PC-3 (cell line): ENCODE data around the gene YPEL1. TPM values are rescaled to one million over a fixed set of nuclear protein-coding genes. Genes with fewer than 3 reads are reported as not detected.

Source experiments
- ATAC-seq: fragments of 200-7000 bp; cut with Tn5 transposase; 2 replicates; pipeline ENCODE4 v1.9.1; 2020; ENCODE audit warnings: mild to moderate bottlenecking, moderate library complexity
- BruUV-seq: library from RNA; stranded (reverse); fragments of 400-500 nt; replicated peaks from 2 replicates; lab custom pipeline; 2021; lab: Mats Ljungman, UMichigan
- CTCF ChIA-PET: fragments of 300-600 bp; sonication (Branson Sonifier 250); formaldehyde crosslinking; loops from one replicate; lab custom pipeline; 2022; ENCODE audit warnings: antibody characterized with exemption; lab: Charles Lee
- POLR2A ChIA-PET: fragments of 300-600 bp; sonication (Branson Sonifier 250); formaldehyde crosslinking; loops from one replicate; lab custom pipeline; 2022; ENCODE audit warnings: antibody characterized with exemption; ENCODE audit not compliant: unreplicated experiment; lab: Charles Lee
- DNase-seq: peaks from one replicate; pipeline ENCODE4 v3.0.0-alpha.2; 2015
- H2AFZ ChIP-seq: fragments of 300-600 bp; sonication (generic); 2 replicates; pipeline ENCODE4 v1.6.0; 2016; ENCODE audit warnings: antibody characterized with exemption, low read length
- H3F3A ChIP-seq: fragments of 300-600 bp; sonication (generic); one replicate; pipeline ENCODE4 v1.6.0; 2017; ENCODE audit warnings: antibody characterized with exemption, low read length, control low read depth, mild to moderate bottlenecking; ENCODE audit not compliant: unreplicated experiment
- H3K27ac ChIP-seq: fragments of 300-600 bp; sonication (generic); 2 replicates; pipeline ENCODE4 v1.5.1; 2016; ENCODE audit warnings: mild to moderate bottlenecking, low read length
- H3K27me3 ChIP-seq: fragments of 300-600 bp; sonication (generic); 2 replicates; pipeline ENCODE4 v1.6.1; 2016; ENCODE audit warnings: low read length, mixed read lengths
- H3K36me3 ChIP-seq: fragments of 300-600 bp; sonication (generic); 2 replicates; pipeline ENCODE4 v1.6.1; 2016; ENCODE audit warnings: low read depth, mixed run types, low read length, mixed read lengths
- H3K4me1 ChIP-seq: fragments of 300-600 bp; sonication (generic); 2 replicates; pipeline ENCODE4 v1.5.1; 2016; ENCODE audit warnings: low read length; ENCODE audit not compliant: insufficient read depth
- H3K4me2 ChIP-seq: fragments of 300-600 bp; sonication (generic); 2 replicates; pipeline ENCODE4 v1.6.0; 2016; ENCODE audit warnings: low read length
- H3K4me3 ChIP-seq: fragments of 300-600 bp; sonication (generic); 2 replicates; pipeline ENCODE4 v1.5.1; 2016; ENCODE audit warnings: mild to moderate bottlenecking, low read length, mixed read lengths
- H3K79me2 ChIP-seq: fragments of 300-600 bp; sonication (generic); 2 replicates; pipeline ENCODE4 v1.6.1; 2017; ENCODE audit warnings: low read length, mixed read lengths
- H3K9ac ChIP-seq: fragments of 300-600 bp; sonication (generic); 2 replicates; pipeline ENCODE4 v1.6.0; 2016; ENCODE audit warnings: mild to moderate bottlenecking, low read length
- H3K9me2 ChIP-seq: fragments of 300-600 bp; sonication (generic); replicated peaks from 2 replicates; pipeline ENCODE4 v1.6.1; 2016; ENCODE audit warnings: mixed run types, low read length, mixed read lengths
- H3K9me3 ChIP-seq: fragments of 300-600 bp; sonication (generic); 2 replicates; pipeline ENCODE4 v1.6.1; 2016; ENCODE audit warnings: low read length, mixed read lengths
- H4K20me1 ChIP-seq: fragments of 300-600 bp; sonication (generic); 2 replicates; pipeline ENCODE4 v1.6.1; 2016; ENCODE audit warnings: low read length, mixed read lengths
- EZH2 ChIP-seq: fragments of 300-600 bp; sonication (generic); IDR thresholded peaks from one replicate; pipeline ENCODE4 v1.6.1; 2017; ENCODE audit warnings: antibody characterized with exemption, mild to moderate bottlenecking, low read length; ENCODE audit not compliant: unreplicated experiment
- EZH2phosphoT487 ChIP-seq: fragments of 300-600 bp; sonication (generic); IDR thresholded peaks from 2 replicates; pipeline ENCODE4 v1.6.1; 2018; ENCODE audit warnings: mild to moderate bottlenecking, antibody characterized with exemption, low read length, borderline replicate concordance
- intact Hi-C: fragments of 100-400 bp; cut with micrococcal nuclease; formaldehyde crosslinking; loops from 2 replicates; pipeline ENCODE4 v1.9.0; 2023
- total RNA-seq: library from RNA; depleted of rRNA; stranded (reverse); fragments of >200 nt; gene quantifications from 2 replicates; pipeline ENCODE4 v1.2.3, GENCODE V29; 2014
- TF ChIP-seq, protein P1 (sequence below): fragments of 300-600 bp; sonication (generic); conservative IDR thresholded peaks from 2 replicates; pipeline ENCODE4 v1.5.1; 2017; ENCODE audit warnings: antibody characterized with exemption, low read depth, mild to moderate bottlenecking, low read length

Gene YPEL1
- total RNA-seq, 1 experiment from 2014 or later: 3.2 TPM

DNA sequence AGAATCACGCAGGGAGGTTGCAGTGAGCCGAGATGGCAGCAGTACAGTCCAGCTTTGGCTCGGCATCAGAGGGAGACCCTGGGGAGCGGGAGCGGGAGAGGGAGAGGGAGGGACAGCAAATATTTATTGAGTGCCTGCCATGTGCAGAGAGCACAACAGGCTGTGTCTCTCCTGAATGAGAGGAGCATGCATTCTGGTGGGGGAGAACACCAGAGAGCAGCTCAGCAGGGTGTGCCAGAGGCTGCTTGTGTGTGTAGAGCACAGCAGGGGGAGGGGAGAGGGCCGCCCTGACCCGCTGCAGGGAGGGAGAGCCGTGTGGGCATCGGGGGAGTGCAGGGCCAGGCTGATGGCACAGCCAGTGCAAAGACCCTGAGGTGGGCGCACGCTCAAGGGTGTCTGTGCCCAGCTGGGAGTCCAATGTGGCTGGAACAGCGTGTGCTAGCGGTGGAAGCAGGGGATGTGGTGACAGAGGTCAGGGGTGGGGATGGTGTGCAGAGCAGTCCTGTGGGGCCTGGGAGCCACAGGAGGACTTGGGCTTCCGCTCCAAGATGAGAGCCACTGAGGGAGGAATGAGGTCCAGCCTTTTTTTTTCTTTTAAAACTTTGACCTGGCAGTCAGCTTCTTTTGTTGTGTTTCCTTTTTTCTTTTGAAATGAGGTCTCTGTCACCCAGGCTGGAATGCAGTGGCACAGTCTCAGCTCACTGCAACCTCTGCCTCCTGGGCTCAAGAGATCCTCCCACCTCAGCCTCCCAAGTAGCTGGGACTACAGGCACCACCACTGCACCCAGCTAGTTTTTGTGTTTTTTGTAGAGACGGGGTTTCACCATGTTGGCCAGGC lies 57.8 kb downstream of the YPEL1 start:
- Histone ChIP-seq H3K4me2 (no peak overlapping the region), H3F3A (no peaks in the 10 kb centered on the region), H3K27me3 (no peaks in the 10 kb centered on the region), H3K27ac (no peak overlapping the region), H3K36me3 (no peaks in the 10 kb centered on the region), H3K9me3 (no peaks in the 10 kb centered on the region), H2AFZ (no peak overlapping the region), H3K79me2 (no peaks in the 10 kb centered on the region), H3K4me3 (no peak overlapping the region), H3K9ac (no peak overlapping the region), H4K20me1 (no peaks in the 10 kb centered on the region), H3K4me1 (no peaks in the 10 kb centered on the region), H3K9me2 (no peaks in the 10 kb centered on the region)
- DNase-seq: no peak
- CTCF ChIA-PET: no interaction called here
- BruUV-seq: no TSS peak
- TF ChIP-seq, protein P1, sequence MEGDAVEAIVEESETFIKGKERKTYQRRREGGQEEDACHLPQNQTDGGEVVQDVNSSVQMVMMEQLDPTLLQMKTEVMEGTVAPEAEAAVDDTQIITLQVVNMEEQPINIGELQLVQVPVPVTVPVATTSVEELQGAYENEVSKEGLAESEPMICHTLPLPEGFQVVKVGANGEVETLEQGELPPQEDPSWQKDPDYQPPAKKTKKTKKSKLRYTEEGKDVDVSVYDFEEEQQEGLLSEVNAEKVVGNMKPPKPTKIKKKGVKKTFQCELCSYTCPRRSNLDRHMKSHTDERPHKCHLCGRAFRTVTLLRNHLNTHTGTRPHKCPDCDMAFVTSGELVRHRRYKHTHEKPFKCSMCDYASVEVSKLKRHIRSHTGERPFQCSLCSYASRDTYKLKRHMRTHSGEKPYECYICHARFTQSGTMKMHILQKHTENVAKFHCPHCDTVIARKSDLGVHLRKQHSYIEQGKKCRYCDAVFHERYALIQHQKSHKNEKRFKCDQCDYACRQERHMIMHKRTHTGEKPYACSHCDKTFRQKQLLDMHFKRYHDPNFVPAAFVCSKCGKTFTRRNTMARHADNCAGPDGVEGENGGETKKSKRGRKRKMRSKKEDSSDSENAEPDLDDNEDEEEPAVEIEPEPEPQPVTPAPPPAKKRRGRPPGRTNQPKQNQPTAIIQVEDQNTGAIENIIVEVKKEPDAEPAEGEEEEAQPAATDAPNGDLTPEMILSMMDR: no peak
- no peak for TF ChIP-seq EZH2phosphoT487
- no peak for TF ChIP-seq EZH2
- no peak for ATAC-seq
- POLR2A ChIA-PET: interaction anchor here (0.6 kb wide), 1 partner anchor 81 kb away, joined by 3 read pairs; no protein-coding TSS in a partner anchor
- intact Hi-C loops: no loop called here

DNA sequence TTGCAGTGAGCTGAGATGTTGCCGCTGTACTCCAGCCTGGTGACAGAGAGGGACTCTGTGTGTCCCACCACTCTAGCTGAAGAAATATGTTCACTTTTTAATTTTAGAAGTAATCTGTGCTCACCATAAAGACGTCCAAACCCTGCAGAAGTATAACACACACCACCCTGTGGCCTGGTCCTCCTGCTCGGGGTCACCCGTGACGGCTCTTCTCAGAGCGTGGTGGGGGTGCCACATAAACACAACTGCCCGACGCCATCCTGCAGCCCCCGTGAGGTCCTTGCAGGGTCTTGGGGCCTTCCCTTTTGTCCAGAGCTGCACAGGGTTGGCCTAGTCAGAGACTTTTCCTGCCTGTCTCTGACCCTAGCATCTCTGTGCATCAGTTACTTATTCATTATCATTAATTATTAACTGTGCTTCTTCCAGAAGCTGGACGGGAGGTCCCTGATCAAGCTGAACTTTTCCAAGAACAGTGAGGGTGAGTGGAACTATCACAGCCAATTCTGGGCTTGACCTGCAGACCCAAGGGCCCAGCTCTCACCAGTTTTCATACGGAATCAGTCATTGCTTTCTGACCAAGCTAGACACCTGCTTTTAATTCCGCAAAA lies 60.9 kb downstream of the YPEL1 start:
- H2AFZ ChIP-seq: no peak overlapping the region
- TF ChIP-seq EZH2: no peak
- DNase-seq (no peak), ATAC-seq (no peak)
- no peak overlapping the region for H3K27ac ChIP-seq
- no peaks in the 10 kb centered on the region for H3K9me3 ChIP-seq
- CTCF ChIA-PET: no interaction called here
- H3K9ac ChIP-seq: no peak overlapping the region
- no peak overlapping the region for H3K4me2 ChIP-seq
- no peaks in the 10 kb centered on the region; the same call in 1 of the 2 replicates for H3K36me3 ChIP-seq
- H3K79me2 ChIP-seq: 0 out of 2 replicates have a peak, but pooled peaks cover 2% of the 10 kb centered on the region
- POLR2A ChIA-PET: no interaction called here
- H3K4me1 ChIP-seq: peaks cover 1% of the 10 kb centered on the region; the same call in 1 of the 2 replicates
- no peak overlapping the region for H3K4me3 ChIP-seq
- H3F3A ChIP-seq: no peaks in the 10 kb centered on the region
- no peaks in the 10 kb centered on the region for H3K9me2 ChIP-seq
- no peaks in the 10 kb centered on the region for H3K27me3 ChIP-seq
- intact Hi-C loops: no loop called here
- H4K20me1 ChIP-seq: no peaks in the 10 kb centered on the region
- BruUV-seq: no TSS peak

DNA sequence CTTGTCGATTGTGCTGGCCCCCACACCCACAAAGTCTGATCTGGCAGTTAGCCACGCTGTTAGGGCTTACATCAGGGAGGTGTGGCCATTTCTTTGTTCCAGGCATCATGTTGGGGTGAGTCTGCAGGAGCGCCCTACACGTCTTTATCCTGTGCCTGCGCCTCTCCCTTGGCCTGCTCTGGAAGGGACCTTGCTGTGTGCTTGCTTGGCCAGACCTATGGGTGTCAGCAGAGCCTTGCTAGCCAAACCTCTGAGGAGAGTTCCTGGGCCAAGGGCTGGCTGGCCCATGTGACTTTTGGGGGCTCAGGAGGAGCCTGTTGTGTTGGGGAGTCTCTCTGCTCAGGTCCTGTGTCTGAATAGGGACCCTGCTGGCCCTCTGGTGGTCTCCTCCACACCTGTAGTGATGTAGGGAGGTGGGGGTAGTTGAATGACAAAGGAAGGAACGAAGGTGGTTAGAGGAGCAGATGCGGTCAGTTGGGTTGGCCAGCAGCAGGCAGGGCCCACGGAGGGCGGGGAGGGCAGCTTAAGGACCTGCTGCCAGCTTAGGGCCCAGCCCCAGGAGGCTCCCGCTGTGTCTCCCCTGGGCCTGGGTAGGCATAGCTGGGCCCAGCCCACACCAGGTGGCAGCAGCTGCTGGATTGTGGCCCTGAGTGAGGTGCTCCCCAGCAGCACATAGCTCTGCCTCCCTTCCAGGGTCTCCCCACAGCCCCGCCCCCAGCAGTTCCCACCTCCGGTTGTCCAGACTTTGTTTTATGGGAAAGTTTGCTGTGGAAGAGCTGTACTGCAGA lies 61.9 kb downstream of the YPEL1 start:
- no peak overlapping the region for H3K4me3 ChIP-seq
- no peak for DNase-seq
- no peaks in the 10 kb centered on the region for H3K9me3 ChIP-seq
- no TSS peak for BruUV-seq
- TF ChIP-seq EZH2 (no peak), EZH2phosphoT487 (no peak)
- TF ChIP-seq, protein P1: no peak
- H4K20me1 ChIP-seq: no peaks in the 10 kb centered on the region
- no peak overlapping the region for H2AFZ ChIP-seq
- ATAC-seq: no peak
- H3K9ac ChIP-seq: no peak overlapping the region
- H3K4me2 ChIP-seq: no peak overlapping the region
- intact Hi-C loops: no loop called here
- no peaks in the 10 kb centered on the region for H3F3A ChIP-seq
- ChIA-PET CTCF (no interaction called here), POLR2A (no interaction called here)
- no peak overlapping the region for H3K27ac ChIP-seq
- no peaks in the 10 kb centered on the region for H3K27me3 ChIP-seq
- peaks cover 9% of the 10 kb centered on the region for H3K4me1 ChIP-seq
- H3K9me2 ChIP-seq: no peaks in the 10 kb centered on the region
- H3K79me2 ChIP-seq: peaks cover 6% of the 10 kb centered on the region; the same call in 1 of the 2 replicates
- H3K36me3 ChIP-seq: no peaks in the 10 kb centered on the region; the same call in 1 of the 2 replicates
